ENCODE results near the gene PGA5.

The PGA5 gene

GRCh38 chr11:61264795-61265194 is 23.8 kb downstream of the PGA5 start:
- DNase-seq (ENCODE audit: insufficient read length, low spot score) (no peak), FAIRE-seq (no peak)

GRCh38 chr11:61265357-61265756 is 24.4 kb downstream of the PGA5 start:
- FAIRE-seq: no peak
- no peak for DNase-seq (ENCODE audit: insufficient read length, low spot score)

GRCh38 chr11:61266602-61267001 is 25.6 kb downstream of the PGA5 start:
- no peak for DNase-seq (ENCODE audit: insufficient read length, low spot score)

GRCh38 chr11:61267437-61267841 is 26.5 kb downstream of the PGA5 start:
- FAIRE-seq (no peak), DNase-seq (ENCODE audit: insufficient read length, low spot score) (no peak)

More at GRCh38 chr11:61266602-61267001, 25.6 kb downstream of the PGA5 start:
- no peak for FAIRE-seq

GRCh38 chr11:61268588-61269250 is 27.7 kb downstream of the PGA5 start:
- no peak for FAIRE-seq
- DNase-seq (ENCODE audit: insufficient read length, low spot score): no peak

- DNase-seq (ENCODE audit: insufficient read length, low spot score): no peak
- no peak for FAIRE-seq
Observed at GRCh38 chr11:61270354-61271076, 29.5 kb downstream of the PGA5 start.

GRCh38 chr11:61272731-61273130 is 31.8 kb downstream of the PGA5 start:
- FAIRE-seq (no peak), DNase-seq (ENCODE audit: insufficient read length, low spot score) (no peak)

- no peak for FAIRE-seq
- DNase-seq (ENCODE audit: insufficient read length, low spot score): no peak
Observed at GRCh38 chr11:61273178-61274078, 32.5 kb downstream of the PGA5 start.

GRCh38 chr11:61274084-61274483 is 33.1 kb downstream of the PGA5 start:
- no peak for FAIRE-seq
- no peak for DNase-seq (ENCODE audit: insufficient read length, low spot score)

GRCh38 chr11:61275191-61275590 is 34.2 kb downstream of the PGA5 start:
- FAIRE-seq (no peak), DNase-seq (ENCODE audit: insufficient read length, low spot score) (no peak)

GRCh38 chr11:61277186-61278000 is 36.4 kb downstream of the PGA5 start:
- FAIRE-seq: no peak

GRCh38 chr11:61278001-61278470 is 37.1 kb downstream of the PGA5 start:
- DNase-seq (ENCODE audit: insufficient read length, low spot score): no peak
- no peak for FAIRE-seq

More at GRCh38 chr11:61277186-61278000, 36.4 kb downstream of the PGA5 start:
- no peak for DNase-seq (ENCODE audit: insufficient read length, low spot score)

GRCh38 chr11:61279934-61280659 is 39.1 kb downstream of the PGA5 start:
- DNase-seq (ENCODE audit: insufficient read length, low spot score): no peak
- FAIRE-seq: no peak

GRCh38 chr11:61280883-61281580 is 40.1 kb downstream of the PGA5 start:
- DNase-seq (ENCODE audit: insufficient read length, low spot score) (no peak), FAIRE-seq (no peak)

GRCh38 chr11:61281581-61282250 is 40.7 kb downstream of the PGA5 start:
- no peak for DNase-seq (ENCODE audit: insufficient read length, low spot score)
- no peak for FAIRE-seq

GRCh38 chr11:61283613-61284012 is 42.6 kb downstream of the PGA5 start:
- no peak for FAIRE-seq
- DNase-seq (ENCODE audit: insufficient read length, low spot score): no peak

- no peak for FAIRE-seq
Observed at GRCh38 chr11:61287338-61287977, 46.5 kb downstream of the PGA5 start.

More at GRCh38 chr11:61287338-61287977, 46.5 kb downstream of the PGA5 start:
- DNase-seq (ENCODE audit: insufficient read length, low spot score): no peak
